Measurements from ENCODE around the gene GNG12.

GRCh38 chr1:67850151-67850551 is 16.9 kb upstream of the GNG12 start:
- TF ChIP-seq CTCF (IDR thresholded peaks at IDR 0.05) = peak; percentile 55
- TF ChIP-seq EZH2 (IDR thresholded peaks at IDR 0.05; ENCODE audit: borderline replicate concordance, insufficient read depth, low read depth, low read length, poor library complexity, severe bottlenecking) = no peak
